HG02973 (cell line): ENCODE results near the gene GJE1.

ENCODE experiments used
- ATAC-seq: cut with Tn5 transposase; IDR thresholded peaks from one replicate; pipeline ENCODE4 v1.9.1; 2021; ENCODE audit warnings: moderate library complexity; ENCODE audit not compliant: unreplicated experiment

The GJE1 gene

DNA sequence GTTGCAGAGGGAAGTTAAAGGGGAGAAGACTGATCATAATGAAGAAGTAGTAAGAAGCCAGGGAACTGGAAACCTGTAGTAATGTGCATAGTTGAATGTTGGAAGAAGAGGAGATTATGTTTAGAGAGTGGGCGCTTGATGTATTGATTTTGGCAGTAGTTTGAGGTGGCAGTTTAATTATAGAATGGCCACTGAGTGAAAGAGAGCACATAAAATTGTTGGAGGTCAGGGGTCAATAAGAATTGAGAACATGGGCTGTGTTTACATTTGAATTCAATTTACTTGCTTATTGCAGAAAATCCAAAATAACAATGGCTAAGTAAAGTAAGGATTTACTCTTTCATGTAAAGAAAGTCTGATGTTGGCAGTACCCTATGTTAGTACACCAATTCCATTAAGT, 30.1 kb downstream of the GJE1 start:
- ATAC-seq, result no peak

GRCh38 chr6:142165227-142165626, 32.5 kb downstream of the GJE1 start:
- ATAC-seq, result no peak

- ATAC-seq, result no peak
Observed at GRCh38 chr6:142167071-142167470, 34.3 kb downstream of the GJE1 start.

GRCh38 chr6:142167486-142167885, 34.8 kb downstream of the GJE1 start:
- no peak for ATAC-seq

- ATAC-seq, result no peak
Observed at GRCh38 chr6:142171351-142171750, 38.6 kb downstream of the GJE1 start.

- no peak for ATAC-seq
Observed at GRCh38 chr6:142172758-142173157, 40.0 kb downstream of the GJE1 start.

- ATAC-seq, result no peak
Observed at GRCh38 chr6:142173980-142174379, 41.3 kb downstream of the GJE1 start.

- no peak for ATAC-seq
Observed at GRCh38 chr6:142174703-142175102, 42.0 kb downstream of the GJE1 start.

- no peak for ATAC-seq
Observed at GRCh38 chr6:142178129-142178528, 45.4 kb downstream of the GJE1 start.

GRCh38 chr6:142182004-142182403, 49.3 kb downstream of the GJE1 start:
- ATAC-seq, result no peak

- ATAC-seq, result no peak
Observed at GRCh38 chr6:142183351-142183750, 50.6 kb downstream of the GJE1 start.

GRCh38 chr6:142184307-142184706, 51.6 kb downstream of the GJE1 start:
- no peak for ATAC-seq
